OCI-LY7 (cell line): Measurements from ENCODE around the gene ZNF462. TPM values are rescaled to one million over a fixed set of nuclear protein-coding genes. Genes with fewer than 3 reads are reported as not detected.

ENCODE experiments used
- BruUV-seq: library from RNA; stranded (reverse); fragments of 400-500 nt; replicated peaks from 2 replicates; lab custom pipeline; 2021; lab: Mats Ljungman, UMichigan
- CTCF ChIA-PET: fragments of 300-600 bp; sonication (Branson Sonifier 250); formaldehyde crosslinking; loops from one replicate; lab custom pipeline; 2022; ENCODE audit warnings: antibody characterized with exemption; ENCODE audit not compliant: unreplicated experiment; lab: Charles Lee
- POLR2A ChIA-PET: fragments of 300-600 bp; sonication (Branson Sonifier 250); formaldehyde crosslinking; loops from one replicate; lab custom pipeline; 2022; ENCODE audit warnings: antibody characterized with exemption; lab: Charles Lee
- DNase-seq: peaks from one replicate; pipeline ENCODE4 v3.0.0-alpha.2; 2015; ENCODE audit warnings: low spot score
- H2AFZ ChIP-seq: fragments of 200-600 bp; sonication (generic), shearing (Covaris generic); 2 replicates; pipeline ENCODE4 v1.6.1; 2014; ENCODE audit warnings: mild to moderate bottlenecking, antibody characterized with exemption, low read length, moderate library complexity
- H3K27ac ChIP-seq: fragments of 200-600 bp; sonication (generic); 2 replicates; pipeline ENCODE4 v1.5.1; 2014; ENCODE audit warnings: mixed run types, low read depth, mild to moderate bottlenecking, moderate library complexity, low read length, inconsistent platforms; ENCODE audit not compliant: poor library complexity, severe bottlenecking
- H3K36me3 ChIP-seq: fragments of 200-600 bp; sonication (generic); 2 replicates; pipeline ENCODE4 v1.6.1; 2014; ENCODE audit warnings: mild to moderate bottlenecking, antibody characterized with exemption, low read length, moderate library complexity, mixed read lengths; ENCODE audit not compliant: insufficient read depth
- H3K4me1 ChIP-seq: fragments of 200-600 bp; sonication (generic); 2 replicates; pipeline ENCODE4 v1.5.1; 2014; ENCODE audit warnings: mild to moderate bottlenecking, low read length; ENCODE audit not compliant: insufficient read depth, poor library complexity, severe bottlenecking
- H3K4me2 ChIP-seq: fragments of 200-600 bp; sonication (generic); 2 replicates; pipeline ENCODE4 v1.6.1; 2014; ENCODE audit warnings: mild to moderate bottlenecking, low read length
- H3K4me3 ChIP-seq: fragments of 200-600 bp; sonication (generic); 2 replicates; pipeline ENCODE4 v1.5.1; 2014; ENCODE audit warnings: mild to moderate bottlenecking, low read depth, low read length; ENCODE audit not compliant: poor library complexity, severe bottlenecking
- H3K79me2 ChIP-seq: fragments of 200-600 bp; sonication (generic); 2 replicates; pipeline ENCODE4 v1.6.1; 2016; ENCODE audit warnings: low read depth, mild to moderate bottlenecking, low read length, moderate library complexity, mixed read lengths; ENCODE audit not compliant: insufficient read depth
- H3K9me2 ChIP-seq: fragments of 200-600 bp; sonication (generic); 2 replicates; pipeline ENCODE4 v1.6.1; 2016; ENCODE audit warnings: mild to moderate bottlenecking, low read length, mixed read lengths; ENCODE audit not compliant: insufficient read depth
- H3K9me3 ChIP-seq: fragments of 200-600 bp; sonication (generic); 2 replicates; pipeline ENCODE4 v1.6.1; 2014; ENCODE audit warnings: mild to moderate bottlenecking, mixed run types, low read length, mixed read lengths
- H4K20me1 ChIP-seq: fragments of 200-600 bp; sonication (generic); 2 replicates; pipeline ENCODE4 v1.6.1; 2014; ENCODE audit warnings: mild to moderate bottlenecking, antibody characterized with exemption, low read length, moderate library complexity, mixed read lengths; ENCODE audit not compliant: insufficient read depth
- EZH2phosphoT487 ChIP-seq: fragments of 200-600 bp; sonication (generic); IDR thresholded peaks from 2 replicates; pipeline ENCODE4 v1.6.1; 2018; ENCODE audit warnings: low read depth, borderline replicate concordance, mild to moderate bottlenecking, mixed run types, antibody characterized with exemption, low read length, moderate library complexity, mixed read lengths
- intact Hi-C: fragments of 100-400 bp; cut with micrococcal nuclease; formaldehyde crosslinking; loops from one replicate; pipeline ENCODE4 v1.10.0; 2022; ENCODE audit not compliant: unreplicated experiment
- total RNA-seq, 2 experiments: library from RNA; depleted of rRNA in 1 of 2; stranded (reverse); fragments of >200 nt in 1 of 2; shearing (Covaris generic) in 1 of 2; gene quantifications; 2 replicates each; pipeline ENCODE4 v1.2.3, GENCODE V29; 2014 to 2022
- TF ChIP-seq, protein P1 (sequence below): fragments of 200-600 bp; sonication (generic); conservative IDR thresholded peaks from 2 replicates; pipeline ENCODE4 v1.5.1; 2014; ENCODE audit warnings: mild to moderate bottlenecking, antibody characterized with exemption, low read length, moderate library complexity, mixed read lengths

The ZNF462 gene
- total RNA-seq, 2 experiments from 2014 or later, result 0.88 to 1.1 TPM

DNA sequence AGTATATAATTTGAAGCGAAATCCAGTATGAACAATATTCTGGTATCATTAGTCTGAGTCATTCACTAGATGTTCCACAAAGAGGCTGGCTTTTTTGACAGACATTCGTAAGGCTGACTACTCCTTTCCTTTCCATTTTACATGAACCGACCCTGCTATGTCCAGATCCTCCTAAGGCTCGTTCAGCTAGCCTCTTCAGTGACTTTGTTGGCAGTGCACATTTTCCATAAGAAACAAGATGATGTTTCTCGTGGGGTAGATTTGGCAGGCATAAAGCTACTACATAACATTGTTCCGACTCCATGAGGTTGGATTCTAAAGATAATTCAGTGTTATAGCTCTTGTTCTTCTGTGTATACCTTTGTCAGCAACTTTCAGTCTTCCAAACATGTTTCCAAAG lies 49.0 kb downstream of the ZNF462 start:
- Histone ChIP-seq H3K4me2 (no peak overlapping the region), H3K4me3 (no peak overlapping the region), H4K20me1 (no peaks in the 10 kb centered on the region), H3K36me3 (no peaks in the 10 kb centered on the region), H3K79me2 (no peaks in the 10 kb centered on the region), H3K9me2 (no peaks in the 10 kb centered on the region), H2AFZ (no peak overlapping the region), H3K4me1 (no peaks in the 10 kb centered on the region), H3K9me3 (no peaks in the 10 kb centered on the region), H3K27ac (no peak overlapping the region)
- no TSS peak for BruUV-seq
- ChIA-PET POLR2A (no interaction called here), CTCF (no interaction called here)
- DNase-seq, result no peak
- TF ChIP-seq EZH2phosphoT487, result no peak
- TF ChIP-seq, protein P1, sequence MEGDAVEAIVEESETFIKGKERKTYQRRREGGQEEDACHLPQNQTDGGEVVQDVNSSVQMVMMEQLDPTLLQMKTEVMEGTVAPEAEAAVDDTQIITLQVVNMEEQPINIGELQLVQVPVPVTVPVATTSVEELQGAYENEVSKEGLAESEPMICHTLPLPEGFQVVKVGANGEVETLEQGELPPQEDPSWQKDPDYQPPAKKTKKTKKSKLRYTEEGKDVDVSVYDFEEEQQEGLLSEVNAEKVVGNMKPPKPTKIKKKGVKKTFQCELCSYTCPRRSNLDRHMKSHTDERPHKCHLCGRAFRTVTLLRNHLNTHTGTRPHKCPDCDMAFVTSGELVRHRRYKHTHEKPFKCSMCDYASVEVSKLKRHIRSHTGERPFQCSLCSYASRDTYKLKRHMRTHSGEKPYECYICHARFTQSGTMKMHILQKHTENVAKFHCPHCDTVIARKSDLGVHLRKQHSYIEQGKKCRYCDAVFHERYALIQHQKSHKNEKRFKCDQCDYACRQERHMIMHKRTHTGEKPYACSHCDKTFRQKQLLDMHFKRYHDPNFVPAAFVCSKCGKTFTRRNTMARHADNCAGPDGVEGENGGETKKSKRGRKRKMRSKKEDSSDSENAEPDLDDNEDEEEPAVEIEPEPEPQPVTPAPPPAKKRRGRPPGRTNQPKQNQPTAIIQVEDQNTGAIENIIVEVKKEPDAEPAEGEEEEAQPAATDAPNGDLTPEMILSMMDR, result no peak
- intact Hi-C loops, result no loop called here

DNA sequence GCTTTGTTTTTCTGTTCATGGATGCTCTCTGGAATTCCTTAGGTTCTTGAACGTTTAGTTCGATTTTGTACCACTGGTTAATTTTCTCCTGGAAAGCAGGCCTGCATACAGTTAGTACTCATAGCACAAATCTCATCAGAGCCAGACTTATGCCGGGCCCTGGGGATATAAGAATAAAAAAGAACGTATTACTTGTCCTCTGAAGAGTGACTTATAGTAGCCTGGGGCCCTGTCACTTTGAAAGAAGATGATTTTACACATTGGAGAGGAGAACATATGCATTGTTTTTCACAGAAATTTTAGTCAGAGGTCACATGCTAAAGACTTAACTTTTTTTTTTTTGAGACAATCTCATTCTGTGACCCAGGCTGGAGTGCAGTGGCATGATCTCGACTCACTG lies 50.3 kb downstream of the ZNF462 start:
- CTCF ChIA-PET, result no interaction called here
- no peak for TF ChIP-seq EZH2phosphoT487
- TF ChIP-seq, protein P1, result no peak
- Histone ChIP-seq H3K79me2 (no peaks in the 10 kb centered on the region), H4K20me1 (no peaks in the 10 kb centered on the region), H3K4me3 (no peak overlapping the region), H3K9me3 (no peaks in the 10 kb centered on the region), H3K4me2 (no peak overlapping the region), H3K4me1 (no peaks in the 10 kb centered on the region), H3K27ac (no peak overlapping the region), H3K36me3 (no peaks in the 10 kb centered on the region), H3K9me2 (no peaks in the 10 kb centered on the region), H2AFZ (no peak overlapping the region)
- no peak for DNase-seq
- intact Hi-C loops, result no loop called here
- no TSS peak for BruUV-seq
- POLR2A ChIA-PET, result interaction anchor here (0.9 kb wide), 1 partner anchor 25 kb away, joined by 3 read pairs; no protein-coding TSS in a partner anchor

DNA sequence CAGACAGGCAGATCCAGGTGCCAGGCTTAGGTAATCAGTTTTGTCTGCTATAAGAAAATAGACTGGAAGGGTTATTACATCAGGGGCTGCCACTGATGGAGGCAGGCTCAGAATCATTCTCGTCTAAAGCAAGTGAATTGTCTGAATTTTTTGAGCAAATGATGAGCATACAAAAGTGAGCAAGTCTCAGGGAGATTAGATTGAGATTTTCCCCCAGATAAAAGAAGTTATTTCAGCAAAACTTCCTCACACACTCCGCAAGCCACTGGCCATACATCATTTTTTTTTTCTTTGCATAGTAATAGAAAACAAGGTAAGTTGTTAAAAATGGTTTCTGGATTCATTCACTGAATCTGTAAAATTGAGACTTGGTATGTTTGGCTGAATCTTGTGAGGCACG lies 52.9 kb downstream of the ZNF462 start:
- H3K4me2 ChIP-seq, result no peak overlapping the region
- DNase-seq, result no peak
- no peaks in the 10 kb centered on the region for H3K36me3 ChIP-seq
- H4K20me1 ChIP-seq, result no peaks in the 10 kb centered on the region
- intact Hi-C loops, result no loop called here
- ChIA-PET POLR2A (no interaction called here), CTCF (no interaction called here)
- no peaks in the 10 kb centered on the region for H3K4me1 ChIP-seq
- H2AFZ ChIP-seq, result no peak overlapping the region
- BruUV-seq, result no TSS peak
- no peaks in the 10 kb centered on the region for H3K79me2 ChIP-seq
- TF ChIP-seq, protein P1, result no peak
- TF ChIP-seq EZH2phosphoT487, result no peak
- no peak overlapping the region for H3K27ac ChIP-seq
- H3K9me3 ChIP-seq, result no peaks in the 10 kb centered on the region
- H3K9me2 ChIP-seq, result no peaks in the 10 kb centered on the region
- no peak overlapping the region for H3K4me3 ChIP-seq
